Stimulated activated CD8-positive, alpha-beta memory T cell treated with anti-CD3 and anti-CD28 coated beads, Interleukin-12 subunit alpha, Interleukin-12 subunit beta, amount 100 ng/mL, for 4 hours (primary cell): Measurements from ENCODE around the gene EI24.

Experiments
- DNase-seq: peaks from one replicate; pipeline ENCODE4 v3.0.0-alpha.2; 2020; ENCODE audit warnings: low read depth

Gene EI24

GRCh38 chr11:125579811-125580210 is 10.5 kb downstream of the EI24 start:
- DNase-seq = no peak

GRCh38 chr11:125583496-125583895 is 14.2 kb downstream of the EI24 start:
- DNase-seq = no peak

GRCh38 chr11:125585487-125585886 is 16.2 kb downstream of the EI24 start:
- DNase-seq = no peak

GRCh38 chr11:125586623-125587022 is 17.3 kb downstream of the EI24 start:
- DNase-seq = no peak

- no peak for DNase-seq
Measured at GRCh38 chr11:125587480-125587879, 18.2 kb downstream of the EI24 start.

- DNase-seq = no peak
Measured at GRCh38 chr11:125588505-125588904, 19.2 kb downstream of the EI24 start.

GRCh38 chr11:125591649-125592304 is 22.5 kb downstream of the EI24 start:
- DNase-seq = peak; percentile 23

GRCh38 chr11:125592305-125593113 is 23.2 kb downstream of the EI24 start, which contains the start of gene STT3A:
TSS of gene STT3A (plus strand) at chr11:125592852. CDS start at chr11:125595916, 3,064 bp downstream.
- DNase-seq = peak; percentile 96

- peak; percentile 5 for DNase-seq
Measured at GRCh38 chr11:125593114-125593820, 24.0 kb downstream of the EI24 start.

- DNase-seq = no peak
Measured at GRCh38 chr11:125594958-125595357, 25.7 kb downstream of the EI24 start.

- no peak for DNase-seq
Measured at GRCh38 chr11:125600663-125601062, 31.4 kb downstream of the EI24 start.

- no peak for DNase-seq
Measured at GRCh38 chr11:125603207-125603606, 33.9 kb downstream of the EI24 start.

GRCh38 chr11:125605417-125605816 is 36.1 kb downstream of the EI24 start:
- DNase-seq = no peak

- no peak for DNase-seq
Measured at GRCh38 chr11:125609545-125609944, 40.3 kb downstream of the EI24 start.

GRCh38 chr11:125618383-125618782 is 49.1 kb downstream of the EI24 start:
- DNase-seq = no peak

- DNase-seq = no peak
Measured at GRCh38 chr11:125621995-125622394, 52.7 kb downstream of the EI24 start.

GRCh38 chr11:125623064-125623463 is 53.8 kb downstream of the EI24 start:
- no peak for DNase-seq

GRCh38 chr11:125624756-125625213 is 55.5 kb downstream of the EI24 start, which contains the start of gene CHEK1:
TSS of gene CHEK1 (plus strand) at chr11:125625163. CDS start at chr11:125626769, 1,606 bp downstream.
- no peak for DNase-seq

- DNase-seq = no peak
Measured at GRCh38 chr11:125625225-125625629, 56.0 kb downstream of the EI24 start.

GRCh38 chr11:125625630-125626287 is 56.5 kb downstream of the EI24 start:
- DNase-seq = peak; percentile 75

- no peak for DNase-seq
Measured at GRCh38 chr11:125626288-125626950, 57.1 kb downstream of the EI24 start.
